Left lobe of liver (tissue), 2 donors: ENCODE results near the gene MXRA8. TPM values are rescaled to one million over a fixed set of nuclear protein-coding genes. Genes with fewer than 3 reads are reported as not detected.

Experiments used
- ATAC-seq: fragments of 200-7000 bp; cut with Tn5 transposase; one replicate; pipeline ENCODE4 v1.9.1; 2020; ENCODE audit warnings: mild to moderate bottlenecking, moderate library complexity
- DNase-seq: peaks from one replicate; pipeline ENCODE4 v3.0.0-alpha.2; 2020; ENCODE audit warnings: low spot score
- total RNA-seq: library from RNA; stranded (reverse); gene quantifications from one replicate; pipeline ENCODE4 v1.2.1, GENCODE V29; 2021
- donor health status: DM: no; HTN: no; CAD: no; lungs with moderate emphysema.
- donor health status: DM: no; HTN: yes; CAD: no.

Gene MXRA8
- total RNA-seq, 1 donor from 2014 or later: 4.5 TPM

GRCh38 chr1:1352786-1353388 lies 5.5 kb downstream of the MXRA8 start:
- ATAC-seq: no peak
- peak; percentile 45 for DNase-seq

- DNase-seq: peak; percentile 49
- no peak for ATAC-seq
Measured at GRCh38 chr1:1351511-1352427, 6.6 kb downstream of the MXRA8 start.

DNA sequence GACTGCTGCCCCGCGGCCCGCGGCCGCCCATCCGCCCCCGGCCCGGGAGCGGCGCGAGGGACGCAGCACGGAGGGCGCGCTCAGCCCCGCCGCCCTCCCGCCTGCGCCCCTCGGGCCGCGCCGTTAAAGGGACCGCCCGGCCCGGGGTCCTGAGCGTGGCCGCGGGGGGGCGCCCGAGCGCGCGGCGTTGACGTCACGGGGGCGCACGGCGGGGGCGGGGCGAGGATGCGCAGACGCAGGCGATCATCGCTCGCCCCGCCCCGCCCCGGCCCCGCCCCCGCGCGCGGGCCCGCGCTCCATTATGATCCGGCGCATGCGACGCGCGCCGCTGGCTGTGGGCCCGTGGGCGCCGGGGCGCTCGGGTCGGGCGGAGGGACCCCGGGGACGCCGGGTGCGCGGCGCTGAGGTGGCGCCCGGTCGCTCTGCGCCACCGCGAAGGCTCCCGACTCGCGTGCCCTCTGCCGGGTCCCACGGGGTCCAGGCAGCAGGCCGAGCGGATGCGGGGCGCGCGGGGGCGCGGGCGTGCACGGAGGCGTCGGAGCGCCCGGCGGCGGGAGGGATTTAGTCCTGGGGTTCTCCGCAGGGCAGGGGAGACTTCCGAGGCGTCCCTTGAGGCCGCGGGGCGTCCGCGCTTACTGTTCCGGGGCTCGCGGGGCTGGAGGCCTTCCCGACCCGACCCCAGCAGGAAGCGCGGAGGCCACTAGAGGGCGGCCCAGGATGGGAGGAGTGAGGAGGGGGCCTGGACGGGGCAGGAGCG lies 8.9 kb downstream of the MXRA8 start, which contains the start of gene DVL1:
TSS of gene DVL1 (minus strand) at position 163 of the 757 bp plus-strand sequence. CDS start 353 bp downstream, outside the sequence.
- peak; percentile 70 for DNase-seq
- ATAC-seq: peak; percentile 51

- peak; percentile 1 for ATAC-seq
- peak; percentile 62 for DNase-seq
Measured at GRCh38 chr1:1348420-1349255, 9.7 kb downstream of the MXRA8 start.

DNA sequence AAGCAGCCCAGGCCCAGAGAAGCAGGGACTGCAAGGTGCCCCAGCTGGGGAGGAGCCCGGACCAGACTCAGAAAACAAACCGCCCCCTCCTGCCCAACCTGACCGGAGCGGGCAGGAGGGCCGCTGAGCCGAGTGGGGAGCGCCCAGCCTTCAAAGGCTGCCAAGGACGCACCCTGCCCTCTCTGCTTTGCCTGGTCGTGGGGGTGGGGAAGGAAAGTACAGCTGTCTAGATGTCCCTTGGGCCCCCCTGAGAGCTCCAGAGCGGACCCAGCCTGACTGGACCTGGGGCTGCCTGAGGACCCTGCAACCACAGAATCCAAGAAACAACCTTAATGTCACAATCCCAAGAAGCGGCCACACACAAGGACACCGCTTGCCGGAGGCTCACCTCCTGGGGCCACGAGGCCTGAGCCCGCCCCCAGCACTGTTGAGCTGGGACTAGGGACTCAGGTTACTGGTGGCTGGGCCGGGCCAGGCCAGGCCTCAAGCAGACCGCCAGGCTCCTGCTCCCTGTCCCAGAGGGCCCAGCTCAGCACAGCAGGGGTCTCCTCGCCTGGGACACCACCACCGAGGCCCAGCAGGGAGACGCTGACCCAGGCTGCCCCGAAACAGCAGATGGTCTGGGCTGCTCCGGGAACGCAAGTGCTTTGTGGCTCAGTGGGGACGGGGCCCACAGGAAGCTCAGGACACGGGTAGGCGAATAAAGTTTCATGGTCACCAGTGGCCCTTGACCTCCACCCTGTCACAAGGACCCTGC lies 10.5 kb downstream of the MXRA8 start:
- DNase-seq (peak; percentile 83), ATAC-seq (peak; percentile 58)

GRCh38 chr1:1347026-1347595 lies 11.2 kb downstream of the MXRA8 start:
- DNase-seq (peak; percentile 45), ATAC-seq (no peak)

DNA sequence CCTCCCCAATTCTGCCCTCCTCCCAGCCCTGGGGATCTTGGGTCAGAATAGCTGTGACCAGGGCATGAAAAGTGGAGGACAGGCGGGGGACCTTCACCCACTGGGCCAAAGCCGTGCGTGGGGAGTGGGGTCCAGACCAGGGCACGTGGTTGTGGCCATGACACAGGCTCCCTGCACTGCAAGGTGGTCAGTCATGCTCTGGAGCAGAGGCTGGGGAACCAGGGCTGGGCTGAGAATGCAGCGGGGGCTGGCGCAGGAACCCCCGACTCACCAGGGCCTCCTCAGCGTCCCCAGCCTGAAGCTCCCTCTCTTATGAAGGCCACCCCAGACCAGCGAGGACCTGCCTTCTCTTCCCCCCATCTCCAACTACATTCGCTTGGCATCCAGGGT lies 11.9 kb downstream of the MXRA8 start:
- DNase-seq: no peak
- ATAC-seq: no peak

- DNase-seq: peak; percentile 70
- peak; percentile 3 for ATAC-seq
Measured at GRCh38 chr1:1345860-1346500, 12.4 kb downstream of the MXRA8 start.

DNA sequence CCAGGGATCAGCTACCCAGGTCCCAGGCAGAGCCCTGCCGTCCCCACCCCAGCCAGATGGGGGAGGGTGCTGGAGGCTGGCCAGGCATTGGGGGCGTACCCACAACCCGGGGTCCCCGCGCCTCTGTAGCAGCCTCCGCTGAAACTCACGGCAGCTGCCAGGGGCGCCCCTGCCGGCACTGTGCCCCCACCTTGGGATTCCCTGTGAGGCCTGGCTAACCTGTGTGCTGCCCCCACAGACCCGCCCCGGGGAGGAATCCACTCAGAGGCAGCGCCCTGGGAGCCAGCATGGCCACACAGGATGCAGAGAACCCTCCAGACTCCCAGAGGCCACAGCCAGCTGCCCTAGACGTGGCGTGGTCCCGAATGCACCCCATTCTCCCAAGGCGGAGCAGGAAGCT lies 13.0 kb downstream of the MXRA8 start:
- ATAC-seq (no peak), DNase-seq (peak; percentile 50)

- DNase-seq (peak; percentile 60), ATAC-seq (peak; percentile 6)
Measured at GRCh38 chr1:1344655-1345361, 13.5 kb downstream of the MXRA8 start.

DNA sequence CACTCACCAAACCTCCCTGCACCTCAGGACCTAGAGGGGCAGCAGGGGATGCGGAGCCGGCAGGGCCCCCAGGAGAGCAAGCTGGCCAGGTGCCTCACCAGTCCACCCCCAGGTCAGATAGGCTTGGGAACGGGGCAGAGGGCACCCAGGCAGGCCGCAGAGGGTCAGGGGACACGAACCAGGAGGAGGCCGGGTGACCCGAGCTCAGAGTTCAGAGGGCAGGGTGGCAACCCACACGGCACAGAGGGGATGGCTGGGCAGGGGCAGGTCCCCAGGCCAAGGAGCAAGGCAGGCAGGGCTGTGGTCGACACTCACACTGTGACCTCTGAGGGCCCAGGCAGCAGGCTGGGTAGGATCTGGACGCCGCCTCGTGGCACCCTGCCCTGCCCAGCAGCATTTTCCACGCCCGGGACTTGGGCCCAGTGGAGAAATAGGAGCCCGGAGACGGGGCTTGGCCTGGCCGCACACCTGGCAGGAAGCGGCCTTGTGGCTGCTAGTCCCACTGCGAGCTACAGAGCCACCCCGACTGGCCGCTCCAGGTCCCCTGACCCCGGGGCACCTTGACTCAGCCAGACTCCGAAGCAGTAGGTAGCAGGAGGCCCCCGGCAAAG lies 14.4 kb downstream of the MXRA8 start:
- DNase-seq: peak; percentile 89
- ATAC-seq: peak; percentile 64

GRCh38 chr1:1342584-1343115 lies 15.7 kb downstream of the MXRA8 start:
- DNase-seq (no peak), ATAC-seq (no peak)

GRCh38 chr1:1342061-1342562 lies 16.2 kb downstream of the MXRA8 start:
- no peak for DNase-seq
- no peak for ATAC-seq

DNA sequence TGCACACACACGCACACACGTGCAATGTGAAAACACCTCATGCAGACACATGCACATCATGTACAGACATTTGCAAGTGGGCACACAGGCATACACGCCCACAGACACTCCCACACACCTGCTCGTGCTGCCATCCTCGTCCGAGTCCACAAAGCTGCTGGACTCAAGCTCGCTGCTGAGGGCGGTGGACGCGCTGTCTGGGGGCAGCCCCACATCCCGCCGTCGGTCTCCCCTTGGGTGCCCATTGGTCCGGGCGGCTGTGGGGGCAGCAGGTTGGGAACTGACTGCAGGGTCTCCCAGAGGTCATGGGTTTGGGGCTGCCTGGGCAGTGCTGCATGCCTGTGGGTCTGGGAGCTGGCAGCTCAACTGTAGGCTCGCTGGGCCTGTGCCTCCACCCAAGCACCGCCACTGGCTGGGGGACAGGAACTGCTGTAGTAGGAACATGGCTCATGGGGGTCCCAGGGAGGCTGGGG lies 16.8 kb downstream of the MXRA8 start:
- no peak for ATAC-seq
- no peak for DNase-seq

DNA sequence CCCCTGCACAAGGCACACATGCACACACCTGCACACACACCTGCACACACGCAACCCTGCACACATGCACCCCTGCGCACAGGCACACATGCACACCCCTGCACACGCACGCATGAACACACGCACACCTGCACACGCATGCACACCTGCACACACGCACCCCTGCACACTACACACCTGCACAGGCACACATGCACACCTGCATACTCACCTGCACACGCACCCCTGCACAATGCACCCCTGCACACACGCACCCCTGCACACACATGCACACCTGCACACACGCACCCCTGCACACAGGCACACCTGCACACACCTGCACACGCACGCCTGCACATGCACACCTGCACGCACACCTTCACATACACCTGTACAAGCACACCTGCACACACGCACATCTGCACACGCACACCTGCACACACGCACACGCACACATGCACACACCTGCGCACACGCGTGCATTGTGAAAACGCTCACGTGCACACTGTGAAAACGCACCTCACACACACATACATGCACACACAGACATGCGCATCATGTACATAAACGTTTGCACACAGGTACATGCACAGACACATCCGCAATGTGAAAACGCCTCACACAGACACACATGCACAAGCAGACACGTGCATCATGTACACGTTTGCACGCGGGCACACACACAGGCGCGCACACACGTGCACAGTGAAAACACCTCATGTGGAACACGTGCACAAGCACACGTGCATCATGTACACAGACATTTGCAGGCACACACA lies 17.4 kb downstream of the MXRA8 start:
- no peak for DNase-seq
- no peak for ATAC-seq

DNA sequence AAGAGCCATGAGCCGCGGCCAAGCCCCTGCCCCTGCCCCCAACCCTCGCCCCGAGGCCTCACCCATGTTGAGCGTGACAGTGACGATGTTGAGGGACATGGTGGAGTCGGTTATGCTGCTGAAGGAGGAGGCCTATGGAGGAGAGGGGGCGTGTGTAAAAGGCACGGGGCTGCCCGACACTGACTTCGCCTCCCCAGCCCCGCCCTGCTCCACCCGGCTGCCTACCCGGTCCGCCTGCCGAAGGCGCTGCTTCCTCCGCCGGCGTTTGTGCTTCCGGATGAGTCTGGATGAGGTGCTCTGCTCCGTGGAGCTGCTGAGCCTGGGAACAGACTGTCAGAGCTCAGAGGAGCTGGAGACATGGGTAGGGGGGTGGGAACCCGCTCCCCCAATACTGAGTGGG lies 18.2 kb downstream of the MXRA8 start:
- DNase-seq (no peak), ATAC-seq (no peak)
